Activated T-helper 17 cell treated with anti-CD3 and anti-CD28 coated beads, Interleukin-2, amount 50 U/mL, for 72 hours (primary cell): ENCODE measurements around the gene COMMD1. TPM values are rescaled to one million over a fixed set of nuclear protein-coding genes. Genes with fewer than 3 reads are reported as not detected.
"Not testable (repeated sequence)": the region's sequence is repeated elsewhere in the genome, so short reads cannot be mapped to it uniquely, and the experiment has no call there.

Source experiments
- ATAC-seq: fragments of 150-1000 bp; cut with Tn5 transposase; replicated peaks from 2 replicates; pipeline ENCODE4 v1.10.0; 2021; ENCODE audit warnings: mild to moderate bottlenecking, moderate library complexity
- H3K27ac Mint-ChIP-seq: one replicate; pipeline ENCODE4 v1.8.0; 2022; ENCODE audit warnings: mixed read lengths
- H3K27me3 Mint-ChIP-seq: one replicate; pipeline ENCODE4 v1.8.0; 2022; ENCODE audit warnings: mixed read lengths
- H3K36me3 Mint-ChIP-seq: one replicate; pipeline ENCODE4 v1.8.0; 2022; ENCODE audit warnings: low read depth, mild to moderate bottlenecking, mixed read lengths
- H3K4me1 Mint-ChIP-seq: one replicate; pipeline ENCODE4 v1.8.0; 2022; ENCODE audit warnings: mixed read lengths
- H3K4me3 Mint-ChIP-seq: one replicate; pipeline ENCODE4 v1.8.0; 2022; ENCODE audit warnings: mild to moderate bottlenecking, mixed read lengths
- H3K9me3 Mint-ChIP-seq: one replicate; pipeline ENCODE4 v1.8.0; 2022; ENCODE audit warnings: mixed read lengths
- total RNA-seq, 2 donors: library from RNA; stranded (reverse); gene quantifications; one replicate each; pipeline ENCODE4 v1.2.3, GENCODE V29; 2022

Gene COMMD1
- 10 to 100 TPM; 17.7 to 27.0 TPM for total RNA-seq

DNA sequence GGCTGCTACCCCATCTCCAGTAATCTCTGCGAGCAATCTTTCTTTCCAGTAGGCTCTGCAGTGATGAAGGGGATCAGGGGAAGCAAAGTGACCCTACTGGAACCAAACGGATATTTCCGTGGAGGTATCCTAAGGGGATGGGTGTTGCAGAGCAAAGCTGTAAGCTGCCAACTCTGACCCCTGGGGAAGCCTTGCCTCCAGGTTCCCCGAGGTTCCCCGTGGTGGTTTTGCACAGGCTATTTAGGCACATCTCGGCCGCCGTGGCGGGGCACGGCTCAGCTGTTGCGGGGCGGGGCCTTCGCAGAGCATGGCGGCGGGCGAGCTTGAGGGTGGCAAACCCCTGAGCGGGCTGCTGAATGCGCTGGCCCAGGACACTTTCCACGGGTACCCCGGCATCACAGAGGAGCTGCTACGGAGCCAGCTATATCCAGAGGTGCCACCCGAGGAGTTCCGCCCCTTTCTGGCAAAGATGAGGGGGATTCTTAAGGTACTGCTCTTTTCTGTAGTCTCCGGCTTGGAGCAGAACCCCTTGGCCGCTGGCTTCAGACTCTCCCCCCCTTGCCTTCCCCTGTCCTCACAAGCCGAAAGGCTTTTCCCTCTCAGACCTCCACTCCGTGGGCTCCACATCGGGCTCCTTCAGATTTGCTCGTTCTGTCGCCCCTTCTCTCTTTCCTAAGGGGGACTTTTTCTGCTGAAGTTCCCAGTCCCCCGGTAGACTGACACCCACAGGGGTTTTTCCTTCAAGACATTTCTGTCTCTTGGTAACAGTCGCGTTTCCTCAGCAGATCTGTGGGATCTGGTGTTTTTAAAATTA, at the start of gene COMMD1:
Gene COMMD1 (plus strand): TSS at position 303 of the 814 bp plus-strand sequence. CDS start 5 bp downstream, at position 308.
- peak within 1 kb of the TSS; percentile 94 for H3K27ac Mint-ChIP-seq
- ATAC-seq = peak; percentile 99
- peak within 1 kb of the TSS; percentile 96 for H3K4me3 Mint-ChIP-seq
- no peaks in the 10 kb centered on the region for H3K36me3 Mint-ChIP-seq
- H3K27me3 Mint-ChIP-seq = no peaks in the 10 kb centered on the region
- H3K4me1 Mint-ChIP-seq = no peaks in the 10 kb centered on the region
- H3K9me3 Mint-ChIP-seq = no peaks in the 10 kb centered on the region

DNA sequence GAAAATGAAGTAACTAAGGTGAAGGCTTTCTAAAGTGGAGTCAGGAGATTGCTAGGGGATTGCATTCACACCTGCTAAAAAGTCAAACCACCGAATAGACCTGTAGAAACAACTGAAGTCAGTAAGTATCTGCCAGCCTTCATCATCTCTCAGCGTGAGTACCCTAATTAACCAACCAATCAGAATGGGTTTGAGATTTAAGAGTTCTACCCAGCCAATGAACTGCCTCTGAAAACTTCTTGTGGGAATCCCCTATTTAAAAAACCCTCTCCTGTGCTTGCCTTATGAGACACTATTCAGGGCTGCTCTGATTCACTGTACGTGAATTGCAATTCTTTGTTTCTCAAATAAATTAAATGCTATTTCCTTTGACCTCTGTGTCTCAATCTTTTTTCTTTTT, 48.2 kb upstream of the COMMD1 start:
- H3K27ac Mint-ChIP-seq = no peak overlapping the region
- no peak for ATAC-seq
- no peaks in the 10 kb centered on the region for H3K27me3 Mint-ChIP-seq
- H3K36me3 Mint-ChIP-seq = no peaks in the 10 kb centered on the region
- H3K4me1 Mint-ChIP-seq = peaks cover 6% of the 10 kb centered on the region
- no peak overlapping the region for H3K4me3 Mint-ChIP-seq
- no peaks in the 10 kb centered on the region for H3K9me3 Mint-ChIP-seq

- Mint-ChIP-seq H3K4me1 (no peaks in the 10 kb centered on the region), H3K36me3 (peaks cover 36% of the 10 kb centered on the region), H3K27me3 (no peaks in the 10 kb centered on the region), H3K4me3 (no peak overlapping the region), H3K27ac (no peak overlapping the region), H3K9me3 (peaks cover 3% of the 10 kb centered on the region)
- no peak for ATAC-seq
Observed at GRCh38 chr2:61862085-61862484, 43.4 kb upstream of the COMMD1 start.

- not testable (repeated sequence) for H3K9me3 Mint-ChIP-seq, H3K4me1 Mint-ChIP-seq, H3K4me3 Mint-ChIP-seq, ATAC-seq, H3K27me3 Mint-ChIP-seq, H3K27ac Mint-ChIP-seq
- peaks cover 81% of the 10 kb centered on the region for H3K36me3 Mint-ChIP-seq
Observed at GRCh38 chr2:61866482-61867089, 38.9 kb upstream of the COMMD1 start.

DNA sequence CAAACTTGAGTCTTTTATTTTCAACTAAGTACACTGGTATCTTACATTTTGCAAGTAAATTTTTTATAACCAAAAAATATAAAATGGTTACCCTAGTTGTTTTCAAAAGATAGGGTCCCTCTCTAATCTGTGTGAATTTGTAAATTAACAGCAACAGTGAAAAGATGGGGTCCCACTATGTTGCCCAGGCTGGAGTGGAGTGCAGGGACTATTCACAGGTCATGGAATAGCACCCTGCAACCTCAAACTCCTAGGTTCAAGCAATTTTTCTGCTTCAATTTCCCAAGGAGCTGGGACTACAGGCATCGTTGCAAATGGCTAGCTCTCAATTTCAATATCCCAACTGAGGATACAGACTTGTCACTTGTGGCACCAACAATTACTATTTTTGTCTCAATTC, 29.1 kb upstream of the COMMD1 start:
- Mint-ChIP-seq H3K27ac (no peak overlapping the region), H3K27me3 (no peaks in the 10 kb centered on the region), H3K4me3 (no peak overlapping the region), H3K4me1 (peaks cover 1% of the 10 kb centered on the region), H3K36me3 (peaks cover 100% of the 10 kb centered on the region), H3K9me3 (no peaks in the 10 kb centered on the region)
- ATAC-seq = no peak

- no peak for ATAC-seq
- Mint-ChIP-seq H3K36me3 (peaks cover 100% of the 10 kb centered on the region), H3K4me1 (no peaks in the 10 kb centered on the region), H3K9me3 (no peaks in the 10 kb centered on the region), H3K4me3 (no peak overlapping the region), H3K27ac (no peak overlapping the region), H3K27me3 (no peaks in the 10 kb centered on the region)
Observed at GRCh38 chr2:61877571-61878245, 27.8 kb upstream of the COMMD1 start.

GRCh38 chr2:61878761-61879160, 26.7 kb upstream of the COMMD1 start:
- ATAC-seq = no peak
- H3K4me3 Mint-ChIP-seq = no peak overlapping the region
- no peaks in the 10 kb centered on the region for H3K4me1 Mint-ChIP-seq
- no peak overlapping the region for H3K27ac Mint-ChIP-seq
- no peaks in the 10 kb centered on the region for H3K27me3 Mint-ChIP-seq
- H3K36me3 Mint-ChIP-seq = peaks cover 100% of the 10 kb centered on the region
- H3K9me3 Mint-ChIP-seq = no peaks in the 10 kb centered on the region

DNA sequence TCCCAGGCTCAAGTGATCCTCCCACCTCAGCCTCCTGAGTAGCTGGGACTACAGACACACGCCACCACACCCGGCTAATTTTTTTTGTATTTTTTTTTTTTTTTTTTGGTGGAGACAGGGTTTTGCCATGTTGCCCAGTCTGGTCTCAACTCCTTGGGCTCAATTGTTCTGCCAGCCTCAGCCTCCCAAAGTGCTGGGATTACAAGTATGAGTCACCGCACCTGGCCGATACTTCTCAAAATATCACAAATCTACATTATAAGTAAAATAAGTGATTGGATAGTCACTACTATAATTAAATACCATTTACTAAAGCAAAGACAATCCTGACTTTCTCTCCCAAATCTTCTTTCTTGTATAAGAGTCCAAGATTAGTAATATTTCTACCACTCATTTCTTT, 26.1 kb upstream of the COMMD1 start:
- H3K4me3 Mint-ChIP-seq, H3K27ac Mint-ChIP-seq, H3K4me1 Mint-ChIP-seq, ATAC-seq, H3K27me3 Mint-ChIP-seq, H3K9me3 Mint-ChIP-seq: not testable (repeated sequence)
- H3K36me3 Mint-ChIP-seq = peaks cover 100% of the 10 kb centered on the region

GRCh38 chr2:61882850-61883249, 22.6 kb upstream of the COMMD1 start:
- H3K4me1 Mint-ChIP-seq = peaks cover 13% of the 10 kb centered on the region
- no peaks in the 10 kb centered on the region for H3K9me3 Mint-ChIP-seq
- peaks cover 100% of the 10 kb centered on the region for H3K36me3 Mint-ChIP-seq
- no peak overlapping the region for H3K27ac Mint-ChIP-seq
- H3K27me3 Mint-ChIP-seq = no peaks in the 10 kb centered on the region
- no peak overlapping the region for H3K4me3 Mint-ChIP-seq
- no peak for ATAC-seq

GRCh38 chr2:61885896-61886603, 19.4 kb upstream of the COMMD1 start:
- peak overlapping the region; percentile 92 for H3K27ac Mint-ChIP-seq

DNA sequence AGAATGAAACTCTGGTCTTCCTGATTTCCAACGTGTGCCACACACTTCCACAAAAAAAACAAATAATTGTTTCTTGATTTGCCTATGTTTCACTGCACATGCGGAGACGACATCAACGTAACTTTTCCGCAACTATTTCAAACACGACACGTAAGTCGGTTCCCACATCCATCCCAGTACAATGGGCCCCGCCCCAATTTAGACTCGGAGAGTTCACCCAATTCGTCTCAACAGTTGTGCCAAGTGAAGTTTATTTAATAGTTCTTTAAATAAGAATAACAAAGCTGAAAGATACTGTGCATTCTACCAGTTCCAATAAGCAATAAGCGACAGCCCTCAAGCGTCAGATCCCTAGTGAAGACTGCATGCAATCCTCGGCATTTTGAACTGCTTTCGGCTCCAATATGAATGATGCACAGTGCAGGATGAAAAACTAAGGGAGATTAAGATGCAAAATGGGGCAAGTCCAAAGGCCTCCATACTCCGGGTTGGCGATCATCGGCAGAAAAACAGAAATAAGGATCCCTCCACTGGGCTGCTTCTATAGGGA, 17.7 kb upstream of the COMMD1 start:
- Mint-ChIP-seq H3K27me3 (no peaks in the 10 kb centered on the region), H3K27ac (peak overlapping the region; percentile 92), H3K36me3 (peaks cover 58% of the 10 kb centered on the region), H3K9me3 (no peaks in the 10 kb centered on the region), H3K4me3 (peak overlapping the region; percentile 92), H3K4me1 (peaks cover 13% of the 10 kb centered on the region)
- no peak for ATAC-seq

More at GRCh38 chr2:61885896-61886603, 19.4 kb upstream of the COMMD1 start:
- peaks cover 75% of the 10 kb centered on the region for H3K36me3 Mint-ChIP-seq
- peak overlapping the region; percentile 92 for H3K4me3 Mint-ChIP-seq
- H3K27me3 Mint-ChIP-seq = no peaks in the 10 kb centered on the region
- no peaks in the 10 kb centered on the region for H3K9me3 Mint-ChIP-seq
- no peak for ATAC-seq
- peaks cover 13% of the 10 kb centered on the region for H3K4me1 Mint-ChIP-seq

DNA sequence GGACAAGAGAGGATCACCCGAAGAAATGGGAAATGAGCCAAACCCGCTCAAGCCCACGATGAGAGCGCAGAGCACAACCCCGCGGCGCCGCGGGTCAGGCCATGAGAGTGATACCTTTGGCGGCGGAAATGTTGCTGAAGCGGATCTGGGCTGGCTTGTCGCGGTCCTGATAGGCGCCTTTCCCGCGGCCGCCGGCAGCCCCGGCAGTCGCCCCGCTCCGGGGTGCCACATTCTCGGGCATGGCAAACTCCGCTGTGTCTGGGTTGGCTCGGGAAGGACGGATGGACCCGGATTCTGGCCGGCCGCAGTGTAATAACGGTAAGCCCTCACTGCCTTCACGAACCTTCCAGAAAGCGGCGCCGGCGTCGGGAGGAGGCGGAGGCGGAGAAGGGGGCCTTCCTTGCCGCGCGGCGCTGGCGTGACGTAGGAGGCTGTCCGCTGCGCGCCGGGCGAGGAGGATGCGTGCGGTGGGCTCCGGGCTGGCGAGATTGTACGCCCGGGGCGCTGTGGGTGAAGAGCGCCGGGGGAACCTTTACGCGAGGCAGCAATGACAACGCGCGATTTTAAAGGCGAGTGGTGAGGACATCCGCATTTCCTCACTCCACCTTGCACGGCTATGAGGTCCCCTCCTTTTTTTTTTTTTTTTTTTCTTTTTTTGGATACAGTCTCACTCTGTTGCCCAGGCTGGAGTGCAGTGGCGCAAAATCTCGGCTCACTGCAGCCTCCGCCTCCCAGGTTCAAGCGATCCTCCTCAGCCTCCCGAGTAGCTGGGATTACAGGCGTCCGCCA, 17.0 kb upstream of the COMMD1 start, which contains the start of gene CCT4:
Gene CCT4 (minus strand): TSS at position 390 of the 789 bp plus-strand sequence. CDS start 149 bp downstream, at position 241.
- ATAC-seq = peak; percentile 82
- Mint-ChIP-seq H3K4me1 (peaks cover 13% of the 10 kb centered on the region), H3K9me3 (no peaks in the 10 kb centered on the region), H3K27me3 (no peaks in the 10 kb centered on the region), H3K4me3 (peak within 1 kb of the TSS; percentile 92), H3K36me3 (peaks cover 51% of the 10 kb centered on the region), H3K27ac (peak within 1 kb of the TSS; percentile 92)

GRCh38 chr2:61898810-61899209, 6.7 kb upstream of the COMMD1 start:
- no peak for ATAC-seq
- Mint-ChIP-seq H3K9me3 (no peaks in the 10 kb centered on the region), H3K4me1 (no peaks in the 10 kb centered on the region), H3K27ac (no peak overlapping the region), H3K27me3 (no peaks in the 10 kb centered on the region), H3K36me3 (no peaks in the 10 kb centered on the region), H3K4me3 (no peak overlapping the region)
